GM18909 (cell line): ENCODE results near the gene JMJD1C.
"Not testable (repeated sequence)": the region's sequence is repeated elsewhere in the genome, so short reads cannot be mapped to it uniquely, and the experiment has no call there.

Experiments
- ATAC-seq: cut with Tn5 transposase; IDR thresholded peaks from one replicate; pipeline ENCODE4 v1.9.1; 2021; ENCODE audit warnings: mild to moderate bottlenecking; ENCODE audit not compliant: unreplicated experiment, poor library complexity

The JMJD1C gene

GRCh38 chr10:63154546-63155387 is 311.0 kb downstream of the JMJD1C start:
- ATAC-seq, result no peak

- not testable (repeated sequence) for ATAC-seq
Measured at GRCh38 chr10:63153868-63154545, 311.8 kb downstream of the JMJD1C start.

GRCh38 chr10:63150745-63151144 is 315.0 kb downstream of the JMJD1C start:
- ATAC-seq, result no peak

GRCh38 chr10:63146503-63146902 is 319.3 kb downstream of the JMJD1C start:
- no peak for ATAC-seq

GRCh38 chr10:63145782-63146181 is 320.0 kb downstream of the JMJD1C start:
- ATAC-seq, result no peak

GRCh38 chr10:63143987-63144386 is 321.8 kb downstream of the JMJD1C start:
- no peak for ATAC-seq

GRCh38 chr10:63142136-63142535 is 323.6 kb downstream of the JMJD1C start:
- ATAC-seq, result no peak

- no peak for ATAC-seq
Measured at GRCh38 chr10:63140077-63140476, 325.7 kb downstream of the JMJD1C start.

GRCh38 chr10:63137306-63137705 is 328.5 kb downstream of the JMJD1C start:
- no peak for ATAC-seq

- ATAC-seq, result no peak
Measured at GRCh38 chr10:63133821-63134557, 331.8 kb downstream of the JMJD1C start.

- ATAC-seq, result peak; percentile 98
Measured at GRCh38 chr10:63133056-63133820, 332.5 kb downstream of the JMJD1C start, which contains the start of gene NRBF2. NRBF2 (plus strand) TSS chr10:63133328; CDS start chr10:63133471, 143 bp downstream.

GRCh38 chr10:63132651-63133055 is 333.1 kb downstream of the JMJD1C start:
- peak; percentile 0 for ATAC-seq

GRCh38 chr10:63129888-63130287 is 335.9 kb downstream of the JMJD1C start:
- ATAC-seq, result no peak

GRCh38 chr10:63128443-63128842 is 337.3 kb downstream of the JMJD1C start:
- ATAC-seq, result no peak

GRCh38 chr10:63125459-63125858 is 340.3 kb downstream of the JMJD1C start:
- no peak for ATAC-seq

GRCh38 chr10:63123727-63124362 is 341.9 kb downstream of the JMJD1C start:
- ATAC-seq, result no peak

- ATAC-seq, result no peak
Measured at GRCh38 chr10:63120554-63120953, 345.2 kb downstream of the JMJD1C start.

GRCh38 chr10:63119041-63119440 is 346.7 kb downstream of the JMJD1C start:
- no peak for ATAC-seq
